NT2/D1 (cell line): ENCODE data around the gene GREB1.

ENCODE experiments used
- DNase-seq: peaks from one replicate; pipeline ENCODE4 v3.0.0-alpha.2; 2011; ENCODE audit warnings: low read depth, low spot score
- H3K27me3 ChIP-seq: 2 replicates; pipeline ENCODE4 v1.6.0; 2011; ENCODE audit warnings: mild to moderate bottlenecking; ENCODE audit not compliant: insufficient read length, insufficient read depth
- H3K36me3 ChIP-seq: 2 replicates; pipeline ENCODE4 v1.6.1; 2011; ENCODE audit warnings: mild to moderate bottlenecking, low read length, mixed read lengths; ENCODE audit not compliant: insufficient read depth, insufficient read length
- H3K4me1 ChIP-seq: 2 replicates; pipeline ENCODE4 v1.5.1; 2011; ENCODE audit not compliant: insufficient read depth, insufficient read length
- H3K4me3 ChIP-seq: 2 replicates; pipeline ENCODE4 v1.5.1; 2011; ENCODE audit warnings: low read depth; ENCODE audit not compliant: insufficient read length
- H3K9ac ChIP-seq: 2 replicates; pipeline ENCODE4 v1.6.0; 2011; ENCODE audit warnings: low read depth; ENCODE audit not compliant: insufficient read length
- H3K9me3 ChIP-seq: 2 replicates; pipeline ENCODE4 v1.5.1; 2011; ENCODE audit warnings: mild to moderate bottlenecking, low read length; ENCODE audit not compliant: insufficient read depth
- SUZ12 ChIP-seq: IDR thresholded peaks from 2 replicates; pipeline ENCODE4 v1.6.1; 2011; ENCODE audit not compliant: insufficient read length, insufficient read depth; ENCODE audit errors: extremely low read depth
- YY1 ChIP-seq: IDR thresholded peaks from 2 replicates; pipeline ENCODE4 v1.6.1; 2011; ENCODE audit not compliant: insufficient read length, insufficient read depth
- ZNF274 ChIP-seq: IDR thresholded peaks from 2 replicates; pipeline ENCODE4 v1.6.1; 2011; ENCODE audit warnings: mild to moderate bottlenecking, low read depth, low read length

The GREB1 gene

GRCh38 chr2:11493282-11493681 lies 40.6 kb upstream of the GREB1 start:
- H3K4me3 ChIP-seq, result no peak overlapping the region
- TF ChIP-seq YY1 (no peak), ZNF274 (no peak), SUZ12 (no peak)
- no peaks in the 10 kb centered on the region for H3K36me3 ChIP-seq
- H3K27me3 ChIP-seq, result no peaks in the 10 kb centered on the region
- peaks cover 7% of the 10 kb centered on the region for H3K4me1 ChIP-seq
- no peak overlapping the region for H3K9ac ChIP-seq
- no peak for DNase-seq
- no peaks in the 10 kb centered on the region; the same call in 1 of the 2 replicates for H3K9me3 ChIP-seq

GRCh38 chr2:11494310-11494709 lies 39.5 kb upstream of the GREB1 start:
- Histone ChIP-seq H3K4me1 (peaks cover 12% of the 10 kb centered on the region), H3K9ac (no peak overlapping the region), H3K36me3 (no peaks in the 10 kb centered on the region), H3K9me3 (no peaks in the 10 kb centered on the region; the same call in 1 of the 2 replicates), H3K27me3 (no peaks in the 10 kb centered on the region), H3K4me3 (no peak overlapping the region)
- no peak for TF ChIP-seq ZNF274
- TF ChIP-seq SUZ12, result no peak
- no peak for TF ChIP-seq YY1
- DNase-seq, result no peak

- Histone ChIP-seq H3K9ac (no peak overlapping the region), H3K9me3 (no peaks in the 10 kb centered on the region), H3K36me3 (no peaks in the 10 kb centered on the region), H3K4me1 (peaks cover 12% of the 10 kb centered on the region), H3K27me3 (no peaks in the 10 kb centered on the region), H3K4me3 (no peak overlapping the region)
- DNase-seq, result no peak
- TF ChIP-seq YY1 (no peak), SUZ12 (no peak), ZNF274 (no peak)
These were observed 37.8 kb upstream of the GREB1 start for GRCh38 chr2:11495844-11496681.

GRCh38 chr2:11498543-11499034 lies 35.3 kb upstream of the GREB1 start:
- no peak overlapping the region for H3K4me3 ChIP-seq
- H3K9me3 ChIP-seq, result peaks cover 11% of the 10 kb centered on the region; the same call in 1 of the 2 replicates
- TF ChIP-seq SUZ12, result no peak
- TF ChIP-seq ZNF274, result no peak
- no peak for TF ChIP-seq YY1
- no peaks in the 10 kb centered on the region for H3K27me3 ChIP-seq
- DNase-seq, result no peak
- no peaks in the 10 kb centered on the region for H3K36me3 ChIP-seq
- no peak overlapping the region for H3K9ac ChIP-seq
- H3K4me1 ChIP-seq, result peaks cover 12% of the 10 kb centered on the region

GRCh38 chr2:11499081-11499743 lies 34.6 kb upstream of the GREB1 start:
- no peak overlapping the region for H3K4me3 ChIP-seq
- peaks cover 12% of the 10 kb centered on the region for H3K4me1 ChIP-seq

GRCh38 chr2:11500702-11501303 lies 33.0 kb upstream of the GREB1 start:
- Histone ChIP-seq H3K9ac (no peak overlapping the region), H3K4me3 (no peak overlapping the region), H3K36me3 (no peaks in the 10 kb centered on the region), H3K9me3 (peaks cover 14% of the 10 kb centered on the region; the same call in 1 of the 2 replicates), H3K4me1 (peaks cover 8% of the 10 kb centered on the region), H3K27me3 (no peaks in the 10 kb centered on the region)
- no peak for DNase-seq
- TF ChIP-seq SUZ12, result no peak
- TF ChIP-seq ZNF274, result no peak

More at GRCh38 chr2:11499081-11499743, 34.6 kb upstream of the GREB1 start:
- Histone ChIP-seq H3K9me3 (peaks cover 14% of the 10 kb centered on the region; the same call in 1 of the 2 replicates), H3K9ac (no peak overlapping the region), H3K27me3 (no peaks in the 10 kb centered on the region), H3K36me3 (no peaks in the 10 kb centered on the region)
- no peak for TF ChIP-seq YY1
- TF ChIP-seq ZNF274, result no peak
- no peak for TF ChIP-seq SUZ12
- DNase-seq, result no peak

GRCh38 chr2:11502740-11503292 lies 31.0 kb upstream of the GREB1 start:
- H3K36me3 ChIP-seq, result no peaks in the 10 kb centered on the region
- H3K27me3 ChIP-seq, result no peaks in the 10 kb centered on the region
- DNase-seq, result no peak
- no peak overlapping the region for H3K9ac ChIP-seq
- H3K4me3 ChIP-seq, result no peak overlapping the region
- TF ChIP-seq ZNF274 (no peak), SUZ12 (no peak), YY1 (no peak)
- H3K4me1 ChIP-seq, result peaks cover 5% of the 10 kb centered on the region
- H3K9me3 ChIP-seq, result peaks cover 14% of the 10 kb centered on the region; the same call in 1 of the 2 replicates
